Chondrocyte (in vitro differentiated cells): ENCODE data around the gene PPP1R37. TPM values are rescaled to one million over a fixed set of nuclear protein-coding genes. Genes with fewer than 3 reads are reported as not detected.

ENCODE experiments used
- DNase-seq: peaks from one replicate; pipeline ENCODE4 v3.0.0; 2021; ENCODE audit warnings: mixed read lengths, low spot score
- H3K27ac Mint-ChIP-seq: one replicate; pipeline ENCODE4 v1.8.0; 2021; ENCODE audit warnings: mild to moderate bottlenecking, moderate library complexity, mixed read lengths; ENCODE audit not compliant: unreplicated experiment
- H3K27me3 Mint-ChIP-seq: 2 replicates; pipeline ENCODE4 v1.8.0; 2021; ENCODE audit warnings: low read depth, mixed read lengths
- H3K36me3 Mint-ChIP-seq: 2 replicates; pipeline ENCODE4 v1.8.0; 2021; ENCODE audit warnings: low read depth, mixed read lengths
- H3K4me1 Mint-ChIP-seq: 2 replicates; pipeline ENCODE4 v1.8.0; 2021; ENCODE audit warnings: low read depth, mild to moderate bottlenecking, mixed read lengths
- H3K4me3 Mint-ChIP-seq: one replicate; pipeline ENCODE4 v1.8.0; 2021; ENCODE audit warnings: mild to moderate bottlenecking, moderate library complexity, mixed read lengths; ENCODE audit not compliant: unreplicated experiment
- H3K9me3 Mint-ChIP-seq: 2 replicates; pipeline ENCODE4 v1.8.0; 2021; ENCODE audit warnings: low read depth, mixed read lengths
- total RNA-seq: library from RNA; stranded (reverse); gene quantifications from 3 replicates; pipeline ENCODE4 v1.2.1, GENCODE V29; 2021
- TF ChIP-seq, protein P1 (sequence below): fragments of 200-600 bp; sonication (generic); IDR thresholded peaks from 2 replicates; pipeline ENCODE4 v1.5.0; 2021; ENCODE audit warnings: antibody characterized with exemption, mild to moderate bottlenecking, moderate library complexity

The PPP1R37 gene
- total RNA-seq, 1 donor from 2014 or later: 30.2 TPM

DNA sequence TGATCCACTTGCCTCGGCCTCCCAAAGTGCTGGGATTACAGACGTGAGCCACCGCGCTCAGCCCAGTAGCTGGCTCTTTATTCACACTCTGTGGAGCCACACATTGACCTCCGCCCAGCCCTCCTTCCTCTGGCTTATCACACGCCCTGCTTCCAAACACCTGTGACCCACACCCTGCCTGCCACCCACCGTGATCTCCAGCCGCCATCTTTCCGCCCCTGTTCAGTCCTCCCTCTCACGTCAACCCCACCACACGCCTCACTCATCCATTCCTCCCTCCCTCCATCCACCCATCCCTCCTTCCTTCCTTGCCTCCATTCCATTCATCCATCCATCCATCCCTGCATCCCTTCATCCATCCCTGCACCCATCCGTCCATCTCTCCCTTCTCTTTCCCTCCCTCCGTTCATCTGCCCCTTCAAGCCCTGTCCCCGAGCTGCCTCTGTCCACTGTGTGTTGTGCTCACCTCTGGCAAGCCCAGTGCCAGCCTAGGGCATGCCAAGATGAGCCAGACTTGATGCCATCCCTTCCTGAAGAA lies 34.3 kb upstream of the PPP1R37 start:
- no peaks in the 10 kb centered on the region for H3K9me3 Mint-ChIP-seq

DNA sequence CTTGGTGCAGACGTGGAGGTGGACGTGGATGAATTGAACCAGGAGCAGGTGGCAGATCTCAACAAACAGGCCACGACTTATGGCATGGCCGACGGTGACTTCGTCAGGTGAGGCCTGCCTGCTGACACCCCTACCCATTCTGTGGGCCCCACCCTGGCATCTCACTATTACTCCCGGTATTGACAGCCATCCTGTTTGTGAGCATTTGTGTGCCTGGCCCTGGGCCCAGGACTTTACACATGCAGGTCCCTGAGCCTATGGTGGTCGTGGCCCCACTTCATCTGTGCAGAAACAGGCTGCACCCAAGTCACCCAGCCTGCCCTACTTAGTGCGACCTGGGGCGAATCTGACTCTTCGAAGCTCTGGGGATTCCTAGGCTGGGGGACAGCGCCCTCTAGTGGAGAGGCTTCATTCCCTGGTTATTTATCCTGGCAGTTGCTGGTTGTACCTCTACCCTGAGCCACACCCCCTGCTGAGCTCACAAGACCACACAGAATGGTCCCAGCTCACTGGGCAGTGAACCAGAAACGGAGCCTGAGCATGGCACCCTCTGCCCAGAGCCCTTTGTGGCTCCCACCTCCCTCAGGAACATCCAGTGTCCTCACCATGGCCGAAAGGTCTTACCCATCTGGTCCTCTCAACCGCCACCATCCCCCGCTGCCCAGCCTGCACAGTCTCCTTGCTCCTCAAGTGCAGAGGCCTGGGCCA lies 33.6 kb upstream of the PPP1R37 start:
- peaks cover 36% of the 10 kb centered on the region for H3K36me3 Mint-ChIP-seq
- no peaks in the 10 kb centered on the region for H3K9me3 Mint-ChIP-seq
- H3K27ac Mint-ChIP-seq: no peak overlapping the region
- TF ChIP-seq, protein P1, sequence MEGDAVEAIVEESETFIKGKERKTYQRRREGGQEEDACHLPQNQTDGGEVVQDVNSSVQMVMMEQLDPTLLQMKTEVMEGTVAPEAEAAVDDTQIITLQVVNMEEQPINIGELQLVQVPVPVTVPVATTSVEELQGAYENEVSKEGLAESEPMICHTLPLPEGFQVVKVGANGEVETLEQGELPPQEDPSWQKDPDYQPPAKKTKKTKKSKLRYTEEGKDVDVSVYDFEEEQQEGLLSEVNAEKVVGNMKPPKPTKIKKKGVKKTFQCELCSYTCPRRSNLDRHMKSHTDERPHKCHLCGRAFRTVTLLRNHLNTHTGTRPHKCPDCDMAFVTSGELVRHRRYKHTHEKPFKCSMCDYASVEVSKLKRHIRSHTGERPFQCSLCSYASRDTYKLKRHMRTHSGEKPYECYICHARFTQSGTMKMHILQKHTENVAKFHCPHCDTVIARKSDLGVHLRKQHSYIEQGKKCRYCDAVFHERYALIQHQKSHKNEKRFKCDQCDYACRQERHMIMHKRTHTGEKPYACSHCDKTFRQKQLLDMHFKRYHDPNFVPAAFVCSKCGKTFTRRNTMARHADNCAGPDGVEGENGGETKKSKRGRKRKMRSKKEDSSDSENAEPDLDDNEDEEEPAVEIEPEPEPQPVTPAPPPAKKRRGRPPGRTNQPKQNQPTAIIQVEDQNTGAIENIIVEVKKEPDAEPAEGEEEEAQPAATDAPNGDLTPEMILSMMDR: peak; percentile 90
- H3K4me1 Mint-ChIP-seq: peaks cover 4% of the 10 kb centered on the region
- DNase-seq: no peak
- H3K27me3 Mint-ChIP-seq: no peaks in the 10 kb centered on the region
- H3K4me3 Mint-ChIP-seq: no peak overlapping the region

More for the DNA sequence above, 34.3 kb upstream of the PPP1R37 start:
- Mint-ChIP-seq H3K36me3 (peaks cover 38% of the 10 kb centered on the region), H3K27me3 (no peaks in the 10 kb centered on the region), H3K4me1 (peaks cover 4% of the 10 kb centered on the region), H3K27ac (no peak overlapping the region), H3K4me3 (no peak overlapping the region)
- TF ChIP-seq, protein P1: no peak
- no peak for DNase-seq

DNA sequence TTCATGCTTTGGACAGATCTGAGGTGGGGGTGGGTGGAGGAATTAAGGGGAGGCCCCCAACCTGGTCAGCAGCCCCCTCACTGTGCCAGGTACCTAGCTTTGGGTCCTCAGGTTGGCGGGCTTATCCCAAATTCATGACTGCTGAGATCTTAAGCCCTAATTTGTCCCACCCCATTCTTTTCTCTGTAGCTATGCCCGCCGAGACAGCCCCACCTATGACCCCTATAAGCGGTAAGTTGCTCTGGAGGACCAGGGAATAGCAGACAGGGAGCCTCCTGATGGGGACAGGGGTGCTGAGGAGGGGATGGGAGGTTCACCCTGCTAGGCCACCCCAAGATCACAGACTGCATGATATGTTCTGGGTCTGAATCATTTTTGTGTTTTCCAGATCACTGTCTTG lies 31.0 kb upstream of the PPP1R37 start:
- DNase-seq: no peak
- peaks cover 4% of the 10 kb centered on the region for H3K4me1 Mint-ChIP-seq
- no peak overlapping the region for H3K4me3 Mint-ChIP-seq
- no peak overlapping the region for H3K27ac Mint-ChIP-seq
- peaks cover 32% of the 10 kb centered on the region for H3K36me3 Mint-ChIP-seq
- no peaks in the 10 kb centered on the region for H3K9me3 Mint-ChIP-seq
- TF ChIP-seq, protein P1: no peak
- no peaks in the 10 kb centered on the region for H3K27me3 Mint-ChIP-seq

DNA sequence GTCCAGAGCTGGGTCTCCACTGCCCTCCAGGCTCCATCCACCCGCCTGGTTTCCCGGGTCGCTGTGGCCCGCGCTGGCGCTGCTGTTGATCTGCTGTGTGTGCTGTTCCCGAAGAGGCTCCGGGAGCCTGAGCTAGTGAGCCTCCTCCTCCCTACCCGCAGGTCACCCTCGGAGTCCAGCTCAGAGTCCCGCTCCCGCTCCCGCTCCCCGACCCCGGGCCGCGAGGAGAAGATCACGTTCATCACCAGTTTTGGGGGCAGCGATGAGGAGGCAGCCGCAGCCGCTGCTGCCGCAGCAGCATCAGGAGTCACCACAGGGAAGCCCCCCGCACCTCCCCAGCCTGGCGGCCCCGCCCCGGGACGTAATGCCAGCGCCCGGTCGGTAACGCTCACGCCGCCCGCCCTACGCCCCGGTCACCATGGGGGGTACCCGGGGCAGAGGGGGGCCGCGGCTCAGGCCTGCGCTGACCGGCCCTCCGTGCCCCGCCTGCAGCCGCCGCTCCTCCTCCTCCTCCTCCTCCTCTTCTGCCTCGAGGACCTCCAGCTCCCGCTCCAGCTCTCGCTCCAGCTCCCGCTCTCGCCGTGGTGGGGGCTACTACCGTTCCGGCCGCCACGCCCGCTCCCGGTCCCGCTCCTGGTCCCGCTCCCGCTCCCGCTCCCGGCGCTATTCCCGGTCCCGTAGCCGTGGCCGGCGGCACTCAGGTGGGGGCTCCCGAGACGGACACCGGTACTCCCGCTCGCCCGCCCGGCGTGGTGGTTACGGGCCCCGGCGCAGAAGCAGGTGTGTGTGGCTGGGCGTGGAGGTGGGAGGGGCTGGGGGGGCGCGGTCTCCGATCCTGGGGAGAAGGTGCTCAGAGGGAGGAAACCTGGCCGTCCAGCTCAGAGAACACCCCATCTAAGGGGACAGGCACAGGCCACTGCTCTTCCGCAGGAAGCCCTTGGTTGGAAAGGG lies 28.9 kb upstream of the PPP1R37 start:
- Mint-ChIP-seq H3K36me3 (peaks cover 22% of the 10 kb centered on the region), H3K4me3 (no peak overlapping the region), H3K4me1 (peaks cover 4% of the 10 kb centered on the region), H3K27ac (no peak overlapping the region), H3K27me3 (no peaks in the 10 kb centered on the region), H3K9me3 (no peaks in the 10 kb centered on the region)
- DNase-seq: peak; percentile 90
- TF ChIP-seq, protein P1: no peak
